ENCODE measurements around the gene ERGIC2. TPM values are rescaled to one million over a fixed set of nuclear protein-coding genes. Genes with fewer than 3 reads are reported as not detected.

Gene ERGIC2
- total RNA-seq, 1 experiment from 2014 or later: 69.8 TPM

DNA sequence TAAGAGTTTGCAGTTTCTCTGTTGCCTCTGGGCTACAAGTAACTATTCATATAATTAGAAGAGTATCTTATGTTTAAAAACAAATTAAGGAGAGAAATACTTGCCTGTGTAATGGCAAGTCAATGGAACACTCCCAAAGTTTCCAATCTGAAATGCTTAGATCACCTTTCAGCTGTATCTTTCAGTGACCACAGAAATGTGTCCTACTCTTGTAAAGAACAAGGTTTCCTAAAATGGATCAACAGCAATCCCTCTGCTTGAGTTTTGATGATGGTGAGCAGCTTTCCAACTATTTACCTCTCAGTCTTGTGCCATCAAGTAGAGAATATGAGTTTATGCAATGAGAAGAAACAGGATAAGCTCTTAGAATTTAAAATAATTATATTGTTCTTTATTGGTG, 92.9 kb downstream of the ERGIC2 start:
- peaks cover 8 to 10% of the 10 kb centered on the region in 2 experiments; a peak in 3 of 5 replicates for H3K9me3 Mint-ChIP-seq
- H2BK15ac ChIP-seq (ENCODE audit: low read depth, low read length): no peak overlapping the region
- no peak overlapping the region for H3K4ac ChIP-seq (ENCODE audit: low read depth, low read length)
- H2BK5ac ChIP-seq (ENCODE audit: insufficient read length, low read length): no peak overlapping the region
- H3K9ac ChIP-seq (ENCODE audit: extremely low read depth, insufficient read length, low read length): no peak overlapping the region
- no peak overlapping the region for H2AK5ac ChIP-seq (ENCODE audit: insufficient read length, low read length)
- no peaks in the 10 kb centered on the region for H3K79me1 ChIP-seq (ENCODE audit: insufficient read depth, low read depth, low read length, poor library complexity, severe bottlenecking)
- no peak overlapping the region for H3K56ac ChIP-seq (ENCODE audit: insufficient read length, low read depth, low read length)
- H3K4me1 ChIP-seq (ENCODE audit: insufficient read depth, low read length): no peaks in the 10 kb centered on the region
- no peaks in the 10 kb centered on the region for H4K20me1 ChIP-seq (ENCODE audit: control insufficient read depth, insufficient read depth, insufficient read length)
- no peak overlapping the region for H3K4me2 ChIP-seq (ENCODE audit: insufficient read depth, insufficient read length, low read length)
- no peak for DNase-seq
- no peak overlapping the region for H2AFZ ChIP-seq (ENCODE audit: low read length)
- H3K27ac Mint-ChIP-seq: no peak overlapping the region
- no peak overlapping the region for H3K18ac ChIP-seq (ENCODE audit: insufficient read length, low read depth, low read length)
- no peaks in the 10 kb centered on the region for H3K9me3 ChIP-seq (ENCODE audit: control insufficient read depth, low read depth, low read length)
- H2BK12ac ChIP-seq (ENCODE audit: insufficient read length, low read depth, low read length): no peak overlapping the region
- no peaks in the 10 kb centered on the region for H3K23me2 ChIP-seq (ENCODE audit: insufficient read length, low read depth, low read length, poor library complexity, severe bottlenecking)
- H3T11ph ChIP-seq (ENCODE audit: low read length): no peak overlapping the region
- no peak overlapping the region for H2BK120ac ChIP-seq (ENCODE audit: low read depth, low read length, poor library complexity, severe bottlenecking)
- H3K23ac ChIP-seq (ENCODE audit: insufficient read length, low read depth, low read length): no peak overlapping the region
- H3K79me2 ChIP-seq (ENCODE audit: insufficient read depth, low read length): no peaks in the 10 kb centered on the region
- H3K4me3 Mint-ChIP-seq: no peak overlapping the region
- no peaks in the 10 kb centered on the region for H3K27me3 ChIP-seq (ENCODE audit: insufficient read depth, low read length)
- H3K36me3 Mint-ChIP-seq (ENCODE audit: insufficient read depth in 1 of 3, low read depth in 3 of 3): peaks cover 4 to 18% (median 6%) of the 10 kb centered on the region in 3 experiments; a peak in 4 of 7 replicates
- H3K14ac ChIP-seq (ENCODE audit: insufficient read depth, low read length): no peak overlapping the region
- H3K27me3 Mint-ChIP-seq (ENCODE audit: low read depth): no peaks in the 10 kb centered on the region; the same call in 1 of the 2 replicates
- no peak overlapping the region for H4K5ac ChIP-seq (ENCODE audit: insufficient read length, low read depth, low read length)
- H2BK20ac ChIP-seq (ENCODE audit: low read depth, low read length, poor library complexity, severe bottlenecking): no peak overlapping the region
- H4K91ac ChIP-seq (ENCODE audit: insufficient read length, low read depth, low read length): no peak overlapping the region
- H3K27ac ChIP-seq (ENCODE audit: insufficient read length, low read depth, low read length): no peak overlapping the region
- TF ChIP-seq, protein P1, sequence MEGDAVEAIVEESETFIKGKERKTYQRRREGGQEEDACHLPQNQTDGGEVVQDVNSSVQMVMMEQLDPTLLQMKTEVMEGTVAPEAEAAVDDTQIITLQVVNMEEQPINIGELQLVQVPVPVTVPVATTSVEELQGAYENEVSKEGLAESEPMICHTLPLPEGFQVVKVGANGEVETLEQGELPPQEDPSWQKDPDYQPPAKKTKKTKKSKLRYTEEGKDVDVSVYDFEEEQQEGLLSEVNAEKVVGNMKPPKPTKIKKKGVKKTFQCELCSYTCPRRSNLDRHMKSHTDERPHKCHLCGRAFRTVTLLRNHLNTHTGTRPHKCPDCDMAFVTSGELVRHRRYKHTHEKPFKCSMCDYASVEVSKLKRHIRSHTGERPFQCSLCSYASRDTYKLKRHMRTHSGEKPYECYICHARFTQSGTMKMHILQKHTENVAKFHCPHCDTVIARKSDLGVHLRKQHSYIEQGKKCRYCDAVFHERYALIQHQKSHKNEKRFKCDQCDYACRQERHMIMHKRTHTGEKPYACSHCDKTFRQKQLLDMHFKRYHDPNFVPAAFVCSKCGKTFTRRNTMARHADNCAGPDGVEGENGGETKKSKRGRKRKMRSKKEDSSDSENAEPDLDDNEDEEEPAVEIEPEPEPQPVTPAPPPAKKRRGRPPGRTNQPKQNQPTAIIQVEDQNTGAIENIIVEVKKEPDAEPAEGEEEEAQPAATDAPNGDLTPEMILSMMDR (conservative IDR thresholded peaks at IDR 0.05): no peak
- no peak overlapping the region for H4K8ac ChIP-seq (replicated peaks; ENCODE audit: insufficient read length, low read depth, low read length)
- peaks cover 0 to 6% of the 10 kb centered on the region in 2 experiments; a peak in 1 of 4 replicates for H3K4me1 Mint-ChIP-seq
